T47D (cell line): ENCODE results near the gene PANX1.
A peak's percentile ranks its signal among the peaks of the same experiment; 100 is the strongest.
"Not testable (repeated sequence)": the region's sequence is repeated elsewhere in the genome, so short reads cannot be mapped to it uniquely, and the experiment has no call there.

Experiments used
- DNase-seq, 2 experiments: peaks; one replicate each; pipeline versions ENCODE4 v3.0.0 to v3.0.0-alpha.2; 2011 to 2012; ENCODE audit warnings: low read depth in 1 of 2, low spot score in 1 of 2
- JUND ChIP-seq: IDR thresholded peaks from 2 replicates; pipeline ENCODE4 v1.6.1; 2012; ENCODE audit warnings: low read depth
- in situ Hi-C: cut with HindIII; loops from 2 replicates; pipeline ENCODE4 v1.10.0; 2016; ENCODE audit warnings: low sequenced_read_pairs, low pct_unique_long_range_greater_than_20kb

Gene PANX1

DNA sequence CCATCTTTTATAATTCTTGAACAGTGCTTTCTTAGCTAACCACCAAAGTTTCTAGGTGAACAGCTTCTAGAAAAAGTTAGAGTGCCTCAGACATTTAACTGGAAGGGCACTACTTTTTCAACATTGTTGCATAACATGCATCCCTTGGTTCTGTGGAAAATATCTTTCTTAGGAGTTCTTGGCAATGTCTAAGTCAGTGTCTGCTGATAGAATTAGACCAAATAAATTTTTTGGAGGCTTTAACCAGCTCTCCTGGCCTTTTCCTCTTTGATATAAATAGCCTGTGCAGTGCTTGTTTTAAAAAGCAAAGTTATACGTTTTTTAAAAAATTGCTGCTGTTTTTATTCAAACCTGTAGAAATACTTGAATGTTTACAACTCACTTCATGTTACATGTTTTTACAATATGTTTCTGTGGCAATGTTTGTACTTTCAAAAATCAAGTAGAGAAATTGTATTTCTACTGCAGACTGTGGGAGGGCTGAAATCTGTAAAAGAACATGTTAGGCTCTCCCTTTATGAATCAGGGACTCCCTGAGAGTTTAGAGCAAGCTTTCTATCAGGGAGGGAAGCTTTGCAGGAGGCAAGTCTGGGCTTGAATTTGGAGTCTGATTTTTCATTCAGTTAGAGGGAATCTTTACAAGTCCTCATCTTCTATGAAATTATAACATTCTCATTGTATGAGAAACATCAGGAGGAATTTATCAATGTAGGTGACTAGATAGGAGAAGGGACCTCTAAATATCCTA is 16.3 kb upstream of the PANX1 start:
- in situ Hi-C loops: no loop called here
- TF ChIP-seq JUND: no peak
- no peak for DNase-seq

DNA sequence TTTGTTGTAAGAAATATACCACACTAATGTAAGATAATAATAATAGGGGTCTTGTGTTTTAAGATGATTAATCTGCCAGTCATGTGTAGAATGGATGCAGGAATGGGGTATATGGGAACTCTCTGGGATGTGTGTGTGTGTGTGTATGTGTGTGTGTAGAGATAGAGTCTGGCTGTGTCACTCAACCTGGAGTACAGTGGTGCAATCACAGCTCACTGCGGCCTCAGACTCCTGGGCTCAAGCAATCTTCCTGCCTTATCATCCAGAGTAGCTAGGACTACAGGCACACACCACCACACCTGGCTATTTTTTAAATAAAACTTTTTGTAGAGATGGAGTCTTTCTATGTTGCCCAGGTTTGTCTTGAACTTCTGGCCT is 11.5 kb upstream of the PANX1 start:
- in situ Hi-C loops: no loop called here
- TF ChIP-seq JUND: no peak
- no peak for DNase-seq

DNA sequence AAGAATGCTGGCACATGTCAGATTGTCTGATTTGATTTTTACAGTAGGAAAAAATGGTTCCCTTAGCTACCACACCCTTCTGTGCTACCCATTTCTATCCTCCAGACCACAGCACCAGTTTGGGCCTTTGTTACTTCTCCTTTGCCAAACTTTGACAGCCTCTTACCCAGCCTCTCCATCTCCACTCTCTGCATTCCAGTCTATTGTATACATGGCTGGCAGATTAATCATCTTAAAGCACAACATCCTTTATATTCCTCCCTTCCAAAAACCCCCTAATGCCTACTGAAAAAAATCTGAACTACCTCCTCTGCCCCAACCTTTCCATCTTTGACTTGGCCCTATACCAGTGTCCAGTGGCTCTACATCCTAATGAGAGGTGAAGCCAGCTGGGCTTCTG is 10.8 kb upstream of the PANX1 start:
- TF ChIP-seq JUND: no peak
- in situ Hi-C loops: no loop called here
- no peak for DNase-seq

DNA sequence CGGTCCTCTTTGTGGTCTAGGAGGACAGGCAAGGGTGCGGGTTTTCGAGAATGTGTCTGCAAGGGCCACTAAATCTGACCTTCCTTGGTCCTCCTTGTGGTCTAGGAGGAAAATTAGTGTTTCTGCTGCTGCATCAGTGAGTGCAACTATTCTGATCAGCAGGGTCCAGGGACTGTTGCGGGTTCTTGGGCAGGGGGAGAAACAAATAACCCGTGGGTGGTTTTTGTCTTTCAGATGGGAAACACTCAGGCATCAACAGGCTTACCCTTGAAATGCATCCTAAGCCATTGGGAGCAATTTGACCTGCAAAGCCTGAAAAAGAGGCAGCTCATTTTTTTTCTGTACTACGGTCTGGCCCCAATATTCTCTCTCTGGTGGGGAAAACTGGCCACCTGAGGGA is 9.0 kb upstream of the PANX1 start:
- DNase-seq, in situ Hi-C loops: not testable (repeated sequence)

DNA sequence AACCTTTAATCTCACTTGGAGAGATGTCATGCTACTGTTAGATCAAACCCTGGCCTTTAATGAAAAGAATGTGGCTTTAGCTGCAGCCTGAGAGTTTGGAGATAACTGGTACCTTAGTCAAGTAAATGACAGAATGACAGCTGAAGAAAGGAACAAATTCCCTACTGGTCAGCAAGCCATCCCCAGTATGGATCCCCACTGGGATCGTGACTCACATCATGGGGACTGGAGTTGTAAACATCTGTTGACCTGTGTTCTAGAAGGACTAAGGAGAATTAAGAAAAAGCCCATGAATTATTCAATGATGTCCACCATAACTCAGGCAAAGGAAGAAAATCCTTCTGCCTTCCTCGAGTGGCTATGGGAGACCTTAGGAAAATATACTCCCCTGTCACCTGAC is 8.1 kb upstream of the PANX1 start:
- in situ Hi-C loops, DNase-seq: not testable (repeated sequence)

DNA sequence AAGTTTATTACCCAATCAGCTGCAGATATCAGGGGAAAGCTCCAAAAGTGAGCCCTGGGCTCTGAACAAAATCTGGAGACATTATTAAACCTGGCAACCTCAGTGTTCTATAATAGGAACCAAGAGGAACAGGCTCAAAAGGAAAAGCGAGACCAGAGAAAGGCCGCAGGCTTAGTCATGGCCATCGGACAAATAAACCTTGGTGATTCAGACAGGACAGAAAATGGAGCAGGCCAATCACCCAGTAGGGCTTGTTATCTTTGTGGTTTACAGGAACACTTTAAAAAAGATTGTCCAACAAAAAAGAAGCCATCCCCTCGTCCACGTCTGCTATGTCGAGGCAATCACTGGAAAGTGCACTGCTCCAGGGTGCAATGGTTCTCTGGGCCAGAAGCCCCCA is 7.7 kb upstream of the PANX1 start:
- in situ Hi-C loops: no loop called here
- no peak for DNase-seq
- TF ChIP-seq JUND: no peak

DNA sequence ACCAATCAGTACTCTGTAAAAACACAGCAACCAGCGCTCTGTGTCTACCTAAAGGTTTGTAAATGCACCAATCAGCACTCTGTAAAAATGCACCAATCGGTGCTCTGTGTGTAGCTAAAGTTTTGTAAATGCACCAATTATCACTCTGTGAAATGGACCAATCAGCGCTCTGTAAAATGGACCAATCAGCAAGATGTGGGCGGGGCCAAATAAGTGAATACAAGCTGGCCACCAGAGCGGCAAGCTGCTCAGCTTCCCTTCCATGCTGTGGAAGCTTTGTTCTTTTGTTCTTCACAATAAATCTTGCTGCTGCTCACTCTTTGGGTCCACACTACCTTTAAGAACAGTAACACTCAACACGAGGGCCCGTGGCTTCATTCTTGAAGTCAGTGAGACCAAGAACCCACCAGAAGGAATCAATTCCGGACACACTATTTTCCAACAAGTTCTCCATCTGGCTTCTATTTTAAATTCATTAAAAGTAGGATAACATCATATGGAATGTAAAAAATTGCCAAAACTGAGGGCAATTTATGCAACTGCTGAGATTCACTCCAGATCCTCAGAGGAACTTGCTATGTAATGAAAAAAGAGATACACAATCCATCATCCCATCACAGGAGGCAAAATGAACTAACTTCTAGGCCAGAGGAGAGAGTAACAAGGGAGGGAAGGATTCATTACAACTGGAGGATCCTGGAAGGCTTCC is 3.1 kb upstream of the PANX1 start:
- peak in 1 of 2 experiments; percentile 26 for DNase-seq
- in situ Hi-C loops: no loop called here
- TF ChIP-seq JUND: no peak

DNA sequence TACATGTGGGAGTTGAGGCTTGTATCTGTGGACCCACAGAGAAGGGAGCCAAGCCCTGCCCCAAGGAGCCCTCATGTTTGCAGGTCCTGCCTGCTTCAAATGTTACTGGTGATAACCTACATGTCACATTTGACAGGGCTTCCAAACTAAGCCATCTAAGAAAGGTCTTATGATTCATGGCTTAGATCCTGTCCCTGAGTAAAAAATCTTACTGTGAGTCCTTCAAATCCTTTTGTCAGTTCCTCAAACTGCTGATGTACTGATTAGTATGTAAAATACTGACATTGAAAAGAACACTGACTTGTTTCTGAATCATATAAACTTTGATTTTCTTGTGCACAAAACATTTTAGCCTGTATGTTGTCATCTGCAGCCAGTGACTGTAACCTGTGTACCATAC is 1.0 kb upstream of the PANX1 start:
- in situ Hi-C loops: no loop called here
- TF ChIP-seq JUND: no peak

DNA sequence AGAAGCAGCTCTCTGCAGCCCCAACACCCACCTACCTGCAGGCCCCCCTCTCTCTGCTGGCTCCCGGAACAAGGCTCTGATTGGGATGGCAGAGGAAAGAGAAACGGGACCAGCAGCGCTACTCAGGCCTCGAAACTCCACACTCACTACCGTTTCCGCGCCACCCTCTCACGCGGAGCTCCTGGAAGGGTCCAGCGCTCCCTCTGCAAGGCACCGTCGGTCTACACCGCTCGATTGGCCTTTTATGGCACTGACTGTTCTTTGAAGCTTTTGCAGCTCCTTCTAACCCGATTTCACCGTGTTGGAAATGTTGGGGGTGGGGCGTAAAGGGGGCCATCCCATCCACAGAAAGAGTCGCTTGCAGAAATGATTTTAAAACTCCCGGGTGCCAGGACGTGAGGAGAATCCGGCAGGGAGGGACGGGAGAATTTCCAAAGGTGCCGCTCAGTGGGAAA is 323 bp upstream of the PANX1 start:
- peak in 1 of 2 experiments; percentile 35 for DNase-seq
- in situ Hi-C loops: no loop called here
- TF ChIP-seq JUND: no peak; the same call in 1 of the 2 replicates

More for the DNA sequence above, 1.0 kb upstream of the PANX1 start:
- DNase-seq: no peak

DNA sequence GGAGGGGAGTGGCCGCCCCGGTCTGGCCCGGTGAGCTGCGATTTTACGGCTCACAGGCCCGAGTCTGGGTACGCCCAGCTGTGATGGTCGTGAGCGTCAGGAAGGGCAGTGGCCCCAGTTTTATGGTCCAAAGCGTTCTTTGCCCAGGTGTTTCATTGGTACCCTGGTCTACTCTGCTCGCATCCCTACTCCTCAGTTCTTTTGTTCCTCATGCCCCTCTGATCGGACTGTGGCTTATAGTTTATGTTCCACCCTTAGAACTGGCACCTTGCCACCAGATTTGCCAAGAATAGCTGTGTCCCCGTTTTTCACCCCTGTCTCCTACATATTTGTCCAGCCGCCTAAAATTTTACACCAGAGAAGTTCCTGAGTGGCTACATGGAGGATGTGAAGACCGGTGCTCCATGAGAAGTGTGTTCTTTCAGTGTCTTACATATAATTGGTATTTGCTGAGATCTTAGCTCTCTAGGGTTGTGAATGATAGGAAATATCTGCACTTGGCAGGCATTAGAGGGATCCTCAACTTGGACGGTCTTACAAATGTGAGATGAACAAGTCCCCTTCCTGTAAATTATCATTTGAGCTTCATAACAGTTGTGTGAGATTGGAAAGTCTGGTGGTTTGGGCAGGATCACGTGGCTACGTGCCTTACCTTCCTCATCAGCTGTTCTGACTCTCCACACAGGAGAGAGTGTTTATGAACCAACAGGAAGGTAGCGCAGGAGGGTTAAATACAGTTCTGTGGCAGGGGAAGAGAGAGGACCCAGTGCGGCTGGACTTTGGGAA is 1.1 kb downstream of the PANX1 start:
- in situ Hi-C loops: no loop called here
- DNase-seq: no peak

DNA sequence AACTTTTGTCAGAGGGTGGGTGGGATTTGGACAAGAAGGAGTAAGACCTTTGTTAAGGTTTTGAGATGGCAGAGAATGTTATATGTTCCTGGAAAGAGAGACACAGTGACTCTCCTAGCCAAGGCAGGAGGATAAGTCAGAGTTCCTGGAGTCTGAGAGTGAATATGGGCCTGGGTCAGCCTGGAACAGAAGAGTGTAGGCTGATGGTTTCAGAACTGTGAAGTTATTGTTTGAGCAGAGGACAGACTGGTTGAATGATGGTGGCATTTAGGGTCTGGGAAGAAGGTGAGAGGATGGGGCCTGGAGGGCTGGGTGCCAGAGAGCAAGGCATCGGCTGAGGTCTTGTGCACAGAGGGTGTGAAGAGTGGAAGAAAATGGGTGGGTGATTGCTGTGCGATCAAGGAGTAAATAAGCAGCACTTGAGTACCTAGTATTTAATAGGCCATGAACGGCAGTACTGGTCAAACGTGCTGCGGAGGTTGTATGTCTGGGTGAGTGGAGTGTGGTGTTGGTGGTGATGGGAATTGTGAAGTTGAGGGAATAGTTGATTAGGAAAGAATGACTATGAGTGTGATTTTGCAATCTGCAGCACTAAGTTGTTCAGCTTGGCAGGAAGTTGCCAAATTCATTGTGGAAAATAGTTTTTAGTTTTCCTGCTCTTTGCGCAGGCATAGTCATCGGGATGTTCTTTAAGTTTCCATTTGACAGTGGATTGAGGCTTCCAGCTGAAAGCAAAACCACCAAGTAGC is 1.8 kb downstream of the PANX1 start:
- no peak for TF ChIP-seq JUND
- no peak for DNase-seq
- in situ Hi-C loops: no loop called here

More for the DNA sequence above, 1.1 kb downstream of the PANX1 start:
- no peak for TF ChIP-seq JUND

DNA sequence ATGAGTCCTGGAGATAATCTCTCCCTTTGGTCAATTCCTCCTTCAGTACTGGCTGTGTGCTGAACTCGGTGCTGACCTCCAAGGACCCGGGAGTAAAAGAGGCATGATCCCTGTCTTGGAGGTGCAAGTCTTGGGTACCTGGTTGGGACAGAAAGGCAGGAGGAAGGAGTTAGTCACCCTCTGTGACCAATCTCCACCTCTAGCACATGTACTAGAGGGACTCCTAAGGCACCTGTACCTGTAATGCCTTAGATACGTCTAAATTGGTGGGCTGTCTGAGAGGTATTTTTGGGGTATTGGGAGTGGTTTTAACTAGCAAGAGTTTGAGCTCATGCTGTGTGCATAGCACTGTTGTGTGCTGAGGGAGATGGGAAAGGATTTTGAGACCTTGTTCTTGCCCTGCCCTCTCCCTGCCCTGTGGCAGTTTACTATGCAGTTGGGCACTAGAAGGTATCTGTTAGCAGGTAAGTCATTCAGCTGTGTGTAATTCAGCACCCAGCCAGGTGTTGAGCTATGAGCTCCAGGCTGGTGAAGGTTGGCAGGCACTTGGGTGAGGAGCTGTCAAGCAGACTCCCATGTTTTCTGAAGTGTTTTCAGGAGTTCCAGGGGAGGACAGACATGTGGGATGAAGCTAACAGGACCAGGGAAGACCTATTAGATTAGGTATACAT is 2.5 kb downstream of the PANX1 start:
- TF ChIP-seq JUND: no peak
- in situ Hi-C loops: no loop called here
- DNase-seq: peak in 1 of 2 experiments; percentile 31
